IPS-NIHi7 (cell line): ENCODE results near the gene B4GALNT3.

ENCODE experiments used
- DNase-seq: peaks from one replicate; pipeline ENCODE4 v3.0.0; 2012; ENCODE audit warnings: mixed read lengths; ENCODE audit errors: extremely low spot score

B4GALNT3 gene

GRCh38 chr12:592024-592505 is 132.3 kb downstream of the B4GALNT3 start:
- DNase-seq = no peak

- DNase-seq = no peak
Measured at GRCh38 chr12:593396-594270, 133.9 kb downstream of the B4GALNT3 start.

- no peak for DNase-seq
Measured at GRCh38 chr12:597926-598568, 138.3 kb downstream of the B4GALNT3 start.

- DNase-seq = no peak
Measured at GRCh38 chr12:599756-600155, 140.0 kb downstream of the B4GALNT3 start.

- no peak for DNase-seq
Measured at GRCh38 chr12:601976-602699, 142.4 kb downstream of the B4GALNT3 start.

- no peak for DNase-seq
Measured at GRCh38 chr12:602700-603068, 142.9 kb downstream of the B4GALNT3 start.

- no peak for DNase-seq
Measured at GRCh38 chr12:604956-605355, 145.2 kb downstream of the B4GALNT3 start.

GRCh38 chr12:607541-608001 is 147.8 kb downstream of the B4GALNT3 start:
- no peak for DNase-seq

GRCh38 chr12:608413-608812 is 148.7 kb downstream of the B4GALNT3 start:
- no peak for DNase-seq

- DNase-seq = no peak
Measured at GRCh38 chr12:608921-609320, 149.2 kb downstream of the B4GALNT3 start.

- no peak for DNase-seq
Measured at GRCh38 chr12:611721-612120, 152.0 kb downstream of the B4GALNT3 start.

GRCh38 chr12:612293-612692 is 152.6 kb downstream of the B4GALNT3 start:
- DNase-seq = no peak

- no peak for DNase-seq
Measured at GRCh38 chr12:612886-613285, 153.1 kb downstream of the B4GALNT3 start.
